Panc1 (cell line): ENCODE results near the gene BAIAP3. TPM values are rescaled to one million over a fixed set of nuclear protein-coding genes. Genes with fewer than 3 reads are reported as not detected.

Experiments used
- ATAC-seq: fragments of 200-7000 bp; cut with Tn5 transposase; 2 replicates; pipeline ENCODE4 v1.9.1; 2020; ENCODE audit warnings: mild to moderate bottlenecking, moderate library complexity
- BruUV-seq: library from RNA; stranded (reverse); fragments of 400-500 nt; replicated peaks from 2 replicates; lab custom pipeline; 2021; lab: Mats Ljungman, UMichigan
- CTCF ChIA-PET: fragments of 300-600 bp; sonication (Branson Sonifier 250); formaldehyde crosslinking; loops from one replicate; lab custom pipeline; 2022; ENCODE audit warnings: antibody characterized with exemption; lab: Charles Lee
- POLR2A ChIA-PET: fragments of 300-600 bp; sonication (Branson Sonifier 250); formaldehyde crosslinking; loops from one replicate; lab custom pipeline; 2022; ENCODE audit warnings: antibody characterized with exemption; lab: Charles Lee
- DNase-seq: peaks from one replicate; pipeline ENCODE4 v3.0.0-alpha.2; 2010; ENCODE audit warnings: low read depth, low spot score
- H3K27ac ChIP-seq: 2 replicates; pipeline ENCODE4 v1.5.1; 2011; ENCODE audit warnings: mild to moderate bottlenecking, low read length, inconsistent platforms
- H3K27me3 ChIP-seq: fragments of 200-500 bp; sonication (Bioruptor generic); 2 replicates; pipeline ENCODE4 v1.6.0; 2014; ENCODE audit warnings: low read length, inconsistent platforms; ENCODE audit not compliant: control insufficient read depth, insufficient read depth
- H3K36me3 ChIP-seq: fragments of 200-500 bp; sonication (Bioruptor generic); 2 replicates; pipeline ENCODE4 v1.5.1; 2014; ENCODE audit warnings: inconsistent platforms, mild to moderate bottlenecking, low read length, moderate library complexity; ENCODE audit not compliant: control insufficient read depth, insufficient read depth
- H3K4me1 ChIP-seq: 2 replicates; pipeline ENCODE4 v1.5.1; 2011; ENCODE audit warnings: inconsistent platforms, mild to moderate bottlenecking, low read length, moderate library complexity; ENCODE audit not compliant: control insufficient read depth, insufficient read depth
- H3K4me3 ChIP-seq, 2 experiments: 2 replicates each; pipeline ENCODE4 v1.5.1; 2011 to 2012; ENCODE audit warnings: low read depth in 2 of 2, low read length in 2 of 2, mild to moderate bottlenecking in 2 of 2, inconsistent platforms in 1 of 2, moderate library complexity in 1 of 2
- H3K9me3 ChIP-seq: fragments of 200-500 bp; sonication (Bioruptor generic); 2 replicates; pipeline ENCODE4 v1.5.1; 2014; ENCODE audit warnings: low read depth, mild to moderate bottlenecking, inconsistent platforms, low read length, moderate library complexity; ENCODE audit not compliant: control insufficient read depth, insufficient read depth
- CTCF ChIP-seq: fragments of 450-650 bp; IDR thresholded peaks from 2 replicates; pipeline ENCODE4 v1.5.1; 2017; ENCODE audit warnings: mild to moderate bottlenecking
- POLR2AphosphoS5 ChIP-seq: IDR thresholded peaks from 2 replicates; pipeline ENCODE4 v1.6.1; 2012; ENCODE audit warnings: mild to moderate bottlenecking, low read depth, low read length, moderate library complexity
- REST ChIP-seq, 2 experiments: IDR thresholded peaks; 2 replicates each; pipeline ENCODE4 v1.6.1; 2011 to 2012; ENCODE audit warnings: low read depth in 2 of 2, control low read depth in 1 of 2, low read length in 1 of 2, mild to moderate bottlenecking in 1 of 2, moderate library complexity in 1 of 2; ENCODE audit not compliant: insufficient read depth in 1 of 2
- SIN3A ChIP-seq: IDR thresholded peaks from 2 replicates; pipeline ENCODE4 v1.6.1; 2012; ENCODE audit warnings: low read depth, mild to moderate bottlenecking, low read length, moderate library complexity, borderline replicate concordance; ENCODE audit not compliant: insufficient read depth
- TCF7L2 ChIP-seq: IDR thresholded peaks from 2 replicates; pipeline ENCODE4 v1.6.1; 2011; ENCODE audit warnings: mild to moderate bottlenecking, low read depth, low read length, inconsistent platforms
- in situ Hi-C: cut with HindIII; loops from 2 replicates; pipeline ENCODE4 v1.10.0; 2016; ENCODE audit warnings: low sequenced_read_pairs, low pct_unique_long_range_greater_than_20kb
- intact Hi-C: fragments of 100-400 bp; cut with micrococcal nuclease; formaldehyde crosslinking; loops from one replicate; pipeline ENCODE4 v1.10.0; 2022; ENCODE audit not compliant: unreplicated experiment
- total RNA-seq: library from RNA; stranded (reverse); gene quantifications from one replicate; pipeline ENCODE4 v1.2.1, GENCODE V29; 2021; ENCODE audit not compliant: unreplicated experiment

Gene BAIAP3
- total RNA-seq, 1 experiment from 2014 or later = 9.4 TPM

- Histone ChIP-seq H3K4me3 (no peak overlapping the region), H3K27me3 (no peaks in the 10 kb centered on the region), H3K27ac (no peak overlapping the region), H3K4me1 (peaks cover 20% of the 10 kb centered on the region), H3K9me3 (no peaks in the 10 kb centered on the region), H3K36me3 (no peaks in the 10 kb centered on the region)
- intact Hi-C loops = no loop called here
- ATAC-seq (peak; percentile 6; the same call in 1 of the 2 replicates), DNase-seq (no peak)
- no peak for TF ChIP-seq CTCF
- POLR2A ChIA-PET = no interaction called here
- BruUV-seq = no TSS peak
- CTCF ChIA-PET = no interaction called here
- in situ Hi-C loops = no loop called here
Measured at GRCh38 chr16:1335211-1335971, 1.9 kb downstream of the BAIAP3 start.

- in situ Hi-C loops = no loop called here
- peaks cover 20% of the 10 kb centered on the region for H3K4me1 ChIP-seq
Measured at GRCh38 chr16:1335996-1336395, 2.6 kb downstream of the BAIAP3 start.

More at GRCh38 chr16:1335996-1336395, 2.6 kb downstream of the BAIAP3 start:
- ATAC-seq (no peak), DNase-seq (no peak)
- no peaks in the 10 kb centered on the region for H3K36me3 ChIP-seq
- intact Hi-C loops = no loop called here
- BruUV-seq = no TSS peak
- POLR2A ChIA-PET = no interaction called here
- no peak overlapping the region for H3K4me3 ChIP-seq
- H3K27ac ChIP-seq = no peak overlapping the region
- TF ChIP-seq TCF7L2 = no peak
- TF ChIP-seq REST (IDR thresholded peaks at IDR 0.05; ENCODE audit: insufficient read depth in 1 of 2, low read depth in 2 of 2, low read length in 1 of 2) = no peak
- no peak for TF ChIP-seq CTCF
- TF ChIP-seq POLR2AphosphoS5 = no peak
- no peak for TF ChIP-seq SIN3A
- no peaks in the 10 kb centered on the region for H3K9me3 ChIP-seq
- CTCF ChIA-PET = no interaction called here
- H3K27me3 ChIP-seq = no peaks in the 10 kb centered on the region
